Mucosa of rectum (tissue), 2 donors: Measurements from ENCODE around the gene KIR2DL3.
"Not testable (repeated sequence)": the region's sequence is repeated elsewhere in the genome, so short reads cannot be mapped to it uniquely, and the experiment has no call there.

Experiments
- H3K27ac ChIP-seq, 2 donors: one replicate each; pipeline ENCODE4 v1.7.0; 2013; ENCODE audit warnings: inconsistent platforms in 2 of 2, low read depth in 2 of 2, low read length in 2 of 2
- H3K27me3 ChIP-seq, 2 donors: one replicate each; pipeline ENCODE4 v1.7.0; 2013; ENCODE audit warnings: low read length in 2 of 2; ENCODE audit not compliant: control insufficient read depth in 2 of 2, insufficient read depth in 2 of 2
- H3K36me3 ChIP-seq, 2 donors: one replicate each; pipeline ENCODE4 v1.7.0; 2013; ENCODE audit warnings: low read length in 2 of 2; ENCODE audit not compliant: control insufficient read depth in 2 of 2, insufficient read depth in 2 of 2
- H3K4me1 ChIP-seq, 2 donors: one replicate each; pipeline ENCODE4 v1.7.0; 2013; ENCODE audit warnings: low read length in 2 of 2, mild to moderate bottlenecking in 1 of 2; ENCODE audit not compliant: control insufficient read depth in 2 of 2, insufficient read depth in 2 of 2
- H3K4me3 ChIP-seq, 2 donors: one replicate each; pipeline ENCODE4 v1.7.0; 2013; ENCODE audit warnings: low read length in 2 of 2
- H3K9ac ChIP-seq, 2 donors: one replicate each; pipeline ENCODE4 v1.7.0; 2013; ENCODE audit warnings: low read length in 2 of 2, low read depth in 1 of 2, mild to moderate bottlenecking in 1 of 2
- H3K9me3 ChIP-seq, 2 donors: one replicate each; pipeline ENCODE4 v1.7.0; 2013; ENCODE audit warnings: low read length in 2 of 2; ENCODE audit not compliant: control insufficient read depth in 2 of 2
- donor health status: healthy.
- donor health status: Normal muscosa, but diverticular disease.

KIR2DL3 gene

DNA sequence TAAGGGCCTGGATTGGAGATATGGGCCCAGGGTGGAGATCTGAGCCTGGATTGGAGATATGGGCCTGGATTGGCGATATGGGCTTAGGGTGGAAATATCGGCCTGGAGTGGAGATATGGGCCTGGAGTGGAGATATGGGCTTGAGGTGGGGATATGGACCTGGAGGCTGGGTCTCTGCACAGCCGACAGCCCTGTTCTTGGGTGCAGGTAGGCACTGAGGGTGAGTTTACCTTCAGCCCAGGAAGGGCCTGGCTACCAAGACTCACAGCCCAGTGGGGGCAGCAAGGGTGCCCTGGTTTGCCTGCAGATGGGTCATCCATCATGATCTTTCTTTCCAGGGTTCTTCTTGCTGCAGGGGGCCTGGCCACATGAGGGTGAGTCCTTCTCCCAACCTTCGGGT, 32.2 kb downstream of the KIR2DL3 start:
- H3K27me3 ChIP-seq, H3K36me3 ChIP-seq, H3K9ac ChIP-seq, H3K9me3 ChIP-seq, H3K4me1 ChIP-seq, H3K27ac ChIP-seq, H3K4me3 ChIP-seq: not testable (repeated sequence)

DNA sequence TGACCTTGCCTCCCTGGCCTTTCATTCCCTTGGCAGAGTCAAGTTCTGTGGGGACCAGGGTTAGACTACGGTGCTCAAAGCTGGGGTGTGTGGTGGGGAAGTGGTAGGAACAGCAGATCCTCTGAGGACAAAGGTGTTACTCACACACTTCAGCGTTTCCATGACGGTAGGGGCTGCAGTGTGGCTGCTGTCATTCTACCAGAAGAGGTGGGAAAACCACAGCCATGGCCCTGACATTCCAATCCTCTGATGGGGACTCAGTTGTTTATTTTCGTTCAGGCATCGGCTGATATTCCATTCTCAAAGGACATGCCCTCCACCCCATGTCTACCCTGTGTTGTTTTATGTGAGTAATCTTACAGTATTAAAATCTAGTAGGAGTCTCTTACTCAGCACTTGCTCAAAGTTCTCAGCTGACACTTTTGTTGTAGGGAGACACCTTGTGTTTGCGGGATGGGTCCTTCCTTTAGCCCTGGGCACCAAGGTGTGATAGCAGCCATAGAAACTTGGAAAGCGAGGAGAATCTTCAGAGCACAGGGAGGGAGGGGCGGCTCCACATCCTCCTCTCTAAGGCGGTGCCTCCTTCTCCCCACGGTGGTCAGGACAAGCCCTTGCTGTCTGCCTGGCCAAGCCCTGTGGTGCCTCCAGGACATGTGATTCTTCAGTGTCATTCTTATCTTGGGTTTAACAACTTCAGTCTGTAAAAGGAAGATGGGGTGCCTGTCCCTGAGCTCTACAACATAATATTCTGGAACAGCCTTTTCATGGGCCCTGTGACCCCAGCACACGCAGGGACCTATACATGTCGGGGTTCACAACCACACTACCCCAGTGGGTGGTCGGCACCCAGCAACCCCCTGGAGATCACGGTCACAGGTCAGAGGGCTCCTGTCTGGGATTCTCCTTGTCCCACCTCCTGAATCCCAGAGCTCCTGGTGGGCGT, 33.0 kb downstream of the KIR2DL3 start:
- not testable (repeated sequence) for H3K27me3 ChIP-seq, H3K36me3 ChIP-seq, H3K4me3 ChIP-seq, H3K9me3 ChIP-seq, H3K9ac ChIP-seq, H3K27ac ChIP-seq, H3K4me1 ChIP-seq

DNA sequence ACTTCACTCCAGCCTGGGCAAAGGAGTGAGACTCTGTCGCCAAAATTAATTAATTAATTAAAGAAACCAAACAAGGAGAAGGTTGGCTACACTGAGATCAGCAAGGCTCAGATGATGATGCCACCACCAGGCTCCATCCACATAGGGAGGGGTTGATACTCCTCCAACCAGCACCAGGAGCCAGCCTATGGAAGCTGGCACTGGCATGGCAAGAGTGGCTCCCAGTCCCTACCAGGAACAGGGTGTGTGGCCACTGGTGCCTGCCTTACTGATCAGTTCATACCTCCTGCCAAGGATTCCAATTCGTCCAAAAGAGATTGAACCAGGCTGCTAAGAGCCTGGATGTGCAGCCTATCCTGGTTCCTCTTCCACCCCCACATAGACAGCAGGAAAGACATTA, 34.4 kb downstream of the KIR2DL3 start:
- not testable (repeated sequence) for H3K4me1 ChIP-seq, H3K36me3 ChIP-seq, H3K9ac ChIP-seq, H3K27me3 ChIP-seq, H3K9me3 ChIP-seq, H3K27ac ChIP-seq, H3K4me3 ChIP-seq

DNA sequence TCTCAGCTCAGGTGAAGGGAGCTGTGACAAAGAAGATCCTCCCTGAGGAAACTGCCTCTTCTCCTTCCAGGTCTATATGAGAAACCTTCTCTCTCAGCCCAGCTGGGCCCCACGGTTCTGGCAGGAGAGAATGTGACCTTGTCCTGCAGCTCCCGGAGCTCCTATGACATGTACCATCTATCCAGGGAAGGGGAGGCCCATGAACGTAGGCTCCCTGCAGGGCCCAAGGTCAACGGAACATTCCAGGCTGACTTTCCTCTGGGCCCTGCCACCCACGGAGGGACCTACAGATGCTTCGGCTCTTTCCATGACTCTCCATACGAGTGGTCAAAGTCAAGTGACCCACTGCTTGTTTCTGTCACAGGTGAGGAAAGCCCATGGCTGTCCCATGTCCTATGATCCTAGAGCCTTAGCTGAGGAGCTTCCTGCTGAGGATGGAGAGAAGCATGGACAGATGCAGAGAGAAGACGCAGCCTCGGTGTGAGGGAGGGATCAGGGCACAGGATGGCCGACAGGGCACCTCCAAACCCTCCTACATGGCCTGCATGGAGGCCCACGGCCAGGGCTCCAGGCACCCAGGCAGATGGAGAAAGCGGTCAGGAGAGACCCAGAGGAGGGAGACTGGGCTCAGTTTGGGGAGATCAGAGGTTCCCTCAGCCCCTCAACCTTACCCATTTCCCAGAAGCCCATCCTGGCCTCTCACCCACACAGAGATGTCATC, 36.9 kb downstream of the KIR2DL3 start:
- H3K27me3 ChIP-seq, H3K27ac ChIP-seq, H3K4me1 ChIP-seq, H3K36me3 ChIP-seq, H3K9ac ChIP-seq, H3K9me3 ChIP-seq, H3K4me3 ChIP-seq: not testable (repeated sequence)

DNA sequence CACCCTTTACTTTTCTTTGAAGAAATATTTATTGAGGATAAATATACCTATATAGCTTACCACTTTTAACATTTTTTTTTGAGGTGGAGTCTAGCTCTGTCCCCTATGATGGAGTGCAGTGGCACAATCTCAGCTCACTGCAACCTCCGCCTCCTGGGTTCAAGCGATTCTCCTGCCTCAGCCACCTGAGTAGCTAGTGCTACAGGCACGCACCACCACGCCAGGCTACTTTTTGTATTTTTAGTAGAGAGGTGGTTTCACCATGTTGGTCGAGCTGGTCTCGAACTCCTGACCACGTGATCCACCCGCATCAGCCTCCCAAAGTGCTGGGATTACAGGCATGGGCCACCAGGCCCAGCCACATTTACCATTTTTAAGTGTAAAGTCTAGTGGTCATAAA, 37.5 kb downstream of the KIR2DL3 start:
- H3K4me3 ChIP-seq, H3K9ac ChIP-seq, H3K27me3 ChIP-seq, H3K4me1 ChIP-seq, H3K27ac ChIP-seq, H3K36me3 ChIP-seq, H3K9me3 ChIP-seq: not testable (repeated sequence)

DNA sequence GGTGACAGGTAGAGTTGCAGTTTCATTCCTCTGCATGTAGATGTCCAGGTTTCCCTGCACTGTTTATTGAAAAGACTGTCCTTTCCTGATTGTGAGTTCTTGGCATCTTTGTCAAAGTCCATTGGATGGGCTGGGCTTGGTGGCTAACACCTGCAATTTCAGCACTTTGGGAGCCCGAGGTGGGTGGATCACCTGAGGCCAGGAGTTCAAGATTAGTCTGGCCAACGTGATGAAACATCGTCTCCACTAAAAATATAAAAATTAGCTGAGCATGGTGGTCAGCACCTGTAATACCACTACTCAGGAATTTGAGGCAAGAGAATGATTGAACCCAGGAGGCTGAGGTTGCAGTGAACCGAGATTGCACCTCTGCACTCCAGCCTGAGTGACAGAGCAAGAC, 39.5 kb downstream of the KIR2DL3 start:
- H3K9me3 ChIP-seq: not testable (repeated sequence)

DNA sequence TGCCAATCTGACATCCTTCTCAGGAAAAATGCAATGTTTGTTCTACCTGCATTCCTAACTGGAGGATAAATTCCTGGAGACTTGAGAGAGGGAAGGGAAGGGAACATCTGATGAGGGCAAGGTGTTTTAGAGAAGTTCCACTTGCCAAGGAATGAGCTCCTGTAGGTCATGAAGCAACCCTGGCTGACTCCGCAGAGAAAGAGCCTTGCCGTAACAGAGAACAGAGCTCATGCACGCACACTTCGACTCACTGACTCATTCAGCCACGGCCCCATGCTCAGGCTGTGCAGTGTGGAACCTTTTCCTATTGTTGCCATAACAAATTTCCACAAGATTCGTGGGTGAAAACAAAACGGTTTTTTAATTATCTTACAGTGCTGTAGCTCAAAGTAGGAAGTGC, 40.6 kb downstream of the KIR2DL3 start:
- not testable (repeated sequence) for H3K4me1 ChIP-seq, H3K9ac ChIP-seq, H3K9me3 ChIP-seq, H3K36me3 ChIP-seq, H3K27me3 ChIP-seq, H3K27ac ChIP-seq, H3K4me3 ChIP-seq

More for the DNA sequence above, 39.5 kb downstream of the KIR2DL3 start:
- H3K27ac ChIP-seq, H3K4me3 ChIP-seq, H3K27me3 ChIP-seq, H3K36me3 ChIP-seq, H3K4me1 ChIP-seq, H3K9ac ChIP-seq: not testable (repeated sequence)

DNA sequence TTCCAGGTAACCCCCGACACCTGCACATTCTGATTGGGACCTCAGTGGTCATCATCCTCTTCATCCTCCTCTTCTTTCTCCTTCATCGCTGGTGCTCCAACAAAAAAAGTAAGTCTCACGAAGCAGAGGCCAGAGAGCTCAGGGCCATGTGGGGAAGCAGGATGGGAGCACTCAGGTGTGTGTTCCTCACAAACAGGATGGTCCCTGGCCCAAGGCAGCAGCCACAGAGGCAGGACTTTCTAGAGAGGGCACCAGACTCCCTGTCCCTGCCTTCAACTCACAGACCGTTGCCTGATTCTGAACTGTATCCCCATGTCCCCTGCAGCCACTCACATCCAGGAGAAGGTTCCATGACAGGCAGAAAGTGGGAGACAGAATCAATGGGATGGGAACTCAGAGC, 44.6 kb downstream of the KIR2DL3 start:
- not testable (repeated sequence) for H3K27me3 ChIP-seq, H3K9me3 ChIP-seq, H3K27ac ChIP-seq, H3K36me3 ChIP-seq, H3K4me3 ChIP-seq, H3K9ac ChIP-seq, H3K4me1 ChIP-seq

DNA sequence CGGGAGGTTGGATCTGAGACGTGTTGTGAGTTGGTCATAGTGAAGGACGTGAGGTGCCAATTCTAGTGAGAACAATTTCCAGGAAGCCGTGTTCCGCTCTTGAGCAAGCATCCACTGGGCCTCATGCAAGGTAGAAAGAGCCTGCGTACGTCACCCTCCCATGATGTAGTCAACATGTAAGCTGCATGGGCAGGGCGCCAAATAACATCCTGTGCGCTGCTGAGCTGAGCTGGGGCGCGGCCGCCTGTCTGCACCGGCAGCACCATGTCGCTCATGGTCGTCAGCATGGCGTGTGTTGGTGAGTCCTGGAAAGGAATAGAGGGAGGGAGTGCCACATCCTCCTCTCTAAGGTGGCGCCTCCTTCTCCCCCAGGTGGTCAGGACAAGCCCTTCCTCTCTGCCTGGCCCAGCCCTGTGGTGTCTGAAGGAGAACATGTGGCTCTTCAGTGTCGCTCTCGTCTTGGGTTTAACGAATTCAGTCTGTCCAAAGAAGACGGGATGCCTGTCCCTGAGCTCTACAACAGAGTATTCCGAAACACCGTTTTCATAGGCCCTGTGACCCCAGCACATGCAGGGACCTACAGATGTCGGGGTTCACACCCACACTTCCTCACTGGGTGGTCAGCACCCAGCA, 47.9 kb downstream of the KIR2DL3 start:
- H3K27ac ChIP-seq, H3K9me3 ChIP-seq, H3K4me3 ChIP-seq, H3K4me1 ChIP-seq, H3K9ac ChIP-seq, H3K27me3 ChIP-seq, H3K36me3 ChIP-seq: not testable (repeated sequence)

DNA sequence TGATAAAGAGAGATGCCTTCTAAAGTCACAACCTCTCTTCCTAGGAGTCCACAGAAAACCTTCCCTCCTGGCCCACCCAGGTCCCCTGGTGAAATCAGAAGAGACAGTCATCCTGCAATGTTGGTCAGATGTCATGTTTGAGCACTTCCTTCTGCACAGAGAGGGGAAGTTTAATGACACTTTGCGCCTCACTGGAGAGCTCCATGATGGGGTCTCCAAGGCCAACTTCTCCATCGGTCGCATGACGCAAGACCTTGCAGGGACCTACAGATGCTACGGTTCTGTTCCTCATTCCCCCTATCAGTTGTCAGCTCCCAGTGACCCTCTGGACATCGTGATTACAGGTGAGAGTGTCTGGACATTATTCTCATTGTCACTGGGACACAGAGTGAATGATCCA, 49.8 kb downstream of the KIR2DL3 start:
- H3K36me3 ChIP-seq, H3K27me3 ChIP-seq, H3K27ac ChIP-seq, H3K4me3 ChIP-seq, H3K9me3 ChIP-seq, H3K4me1 ChIP-seq, H3K9ac ChIP-seq: not testable (repeated sequence)
